GM18870 (cell line): Measurements from ENCODE around the gene HOXA2.

Source experiments
- ATAC-seq: cut with Tn5 transposase; IDR thresholded peaks from one replicate; pipeline ENCODE4 v1.9.1; 2021; ENCODE audit warnings: moderate library complexity; ENCODE audit not compliant: unreplicated experiment

HOXA2 gene

DNA sequence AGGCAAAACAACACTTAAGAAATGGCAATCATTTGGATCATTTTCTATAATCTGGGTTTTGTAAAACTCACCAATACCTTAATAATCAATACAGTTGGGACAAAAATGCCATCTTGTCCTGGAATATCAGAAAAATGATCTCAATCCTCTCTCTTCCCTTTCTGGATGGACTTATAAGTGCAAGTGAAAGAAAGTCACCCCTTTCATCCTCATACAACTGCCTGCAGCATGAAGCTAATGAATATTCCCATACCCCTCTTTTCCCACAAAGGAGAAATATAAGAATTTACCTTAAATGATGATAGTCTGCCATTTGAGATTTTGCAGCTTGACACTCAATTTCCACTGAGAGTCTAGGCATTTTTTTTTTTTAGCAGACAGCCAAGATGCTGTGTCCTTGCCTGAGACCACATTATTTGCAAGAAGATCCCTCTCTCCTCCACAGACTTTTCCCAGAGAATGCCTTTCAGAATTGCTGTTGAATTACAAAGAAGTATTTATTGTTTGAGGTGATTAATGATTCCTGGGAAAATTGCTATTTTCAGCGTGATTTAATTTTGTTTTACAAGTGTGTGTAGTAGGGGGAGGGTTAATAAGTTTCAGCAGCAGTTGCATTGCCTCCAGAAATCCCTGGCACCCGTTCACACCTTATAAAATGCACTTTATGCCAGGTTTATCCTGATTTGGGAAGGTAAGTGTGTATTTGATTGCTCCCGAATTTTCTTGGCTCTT lies 24.3 kb upstream of the HOXA2 start:
- no peak for ATAC-seq

DNA sequence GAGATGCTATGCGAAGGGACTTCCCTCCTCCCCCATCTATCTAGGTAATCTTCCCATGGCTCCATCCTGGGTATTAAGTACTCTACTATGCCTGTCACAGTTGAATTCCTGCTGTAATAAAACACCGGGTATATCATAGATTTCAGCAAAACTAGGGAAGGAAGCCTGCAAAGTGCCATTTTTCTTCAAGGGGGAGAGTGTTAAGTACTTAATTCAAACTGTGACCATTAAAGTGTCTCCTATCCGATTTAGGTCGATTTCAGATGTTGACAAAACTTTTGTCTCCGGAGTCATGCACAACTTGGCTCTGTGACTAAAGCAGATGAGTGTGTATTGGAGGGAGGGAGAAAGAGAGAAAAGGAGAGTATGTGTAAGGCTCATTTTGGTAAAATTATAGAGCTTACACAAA lies 23.5 kb upstream of the HOXA2 start:
- ATAC-seq: no peak

DNA sequence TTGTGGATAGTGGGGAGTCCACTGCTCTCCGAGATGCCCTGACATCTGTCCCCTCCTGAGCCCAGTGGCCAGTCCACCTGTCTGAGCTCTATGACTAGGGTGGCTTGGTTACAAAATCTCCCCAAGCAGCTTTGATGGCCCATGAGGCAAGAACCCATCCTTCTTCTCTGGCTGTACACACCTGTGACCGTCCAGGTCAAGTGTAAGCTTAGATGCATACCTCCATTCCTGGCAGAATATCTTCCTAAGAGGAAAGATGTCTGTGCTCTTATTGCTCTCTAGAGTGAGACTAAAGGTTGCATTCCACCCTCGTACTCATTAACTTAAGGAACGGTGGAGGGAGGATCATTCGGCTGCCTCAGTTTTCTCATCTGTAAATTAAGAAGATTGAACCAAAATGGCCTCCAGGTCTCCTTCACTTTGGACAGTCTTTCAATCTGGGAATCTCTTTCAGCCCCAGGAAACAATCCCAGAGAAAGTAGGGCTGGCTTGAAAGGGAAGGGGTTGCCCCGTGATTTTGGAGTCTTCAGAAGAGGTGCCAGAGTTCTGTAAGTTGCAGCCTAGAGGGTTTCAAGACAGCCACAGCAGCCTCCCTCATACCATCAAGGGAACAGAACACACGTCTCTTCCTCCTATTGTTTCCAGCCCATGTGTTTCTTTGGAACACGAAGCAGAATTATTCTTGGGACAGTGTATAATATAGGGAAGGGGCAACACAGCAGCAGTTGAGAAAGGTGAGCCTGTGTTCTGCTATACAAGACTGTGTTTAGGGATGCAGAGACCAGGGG lies 22.6 kb upstream of the HOXA2 start:
- no peak for ATAC-seq

DNA sequence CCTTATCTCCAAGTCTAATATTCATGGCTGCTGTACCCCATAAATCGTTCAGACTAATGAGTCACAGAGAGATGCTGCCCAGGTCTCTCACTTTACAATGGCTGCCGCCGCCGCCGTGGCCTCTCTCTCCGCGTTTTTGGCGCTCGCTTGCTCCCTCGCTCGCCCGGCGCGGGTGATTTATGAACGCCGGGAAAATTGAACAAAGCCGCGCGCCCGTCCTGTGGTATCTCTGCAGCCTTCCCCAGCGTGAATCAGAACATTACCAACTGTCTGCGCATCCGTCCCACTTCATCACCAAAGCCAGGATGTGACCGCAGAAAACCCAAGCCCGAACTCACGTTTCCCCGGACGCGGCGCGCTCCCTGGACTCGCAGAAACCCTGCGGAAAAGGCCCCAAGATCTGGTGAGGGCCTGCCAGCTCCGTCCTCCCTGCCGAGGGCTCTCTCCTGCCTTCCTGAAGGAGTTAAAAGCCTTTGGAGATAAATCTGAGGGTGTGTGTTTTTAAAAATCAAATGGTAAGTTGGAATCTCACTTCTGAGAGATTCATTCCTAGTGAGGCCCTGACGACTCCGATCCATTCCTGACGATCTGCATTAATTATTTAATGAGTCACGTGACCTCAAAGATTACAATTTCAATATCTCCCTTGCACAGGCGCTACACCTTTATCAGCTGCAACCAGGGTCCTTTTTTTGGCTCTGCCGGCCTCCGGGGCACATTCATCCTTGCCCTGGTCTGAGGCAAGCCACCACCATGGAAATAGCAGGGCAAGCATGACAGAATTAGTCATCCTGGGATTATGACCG lies 21.8 kb upstream of the HOXA2 start:
- ATAC-seq: no peak

DNA sequence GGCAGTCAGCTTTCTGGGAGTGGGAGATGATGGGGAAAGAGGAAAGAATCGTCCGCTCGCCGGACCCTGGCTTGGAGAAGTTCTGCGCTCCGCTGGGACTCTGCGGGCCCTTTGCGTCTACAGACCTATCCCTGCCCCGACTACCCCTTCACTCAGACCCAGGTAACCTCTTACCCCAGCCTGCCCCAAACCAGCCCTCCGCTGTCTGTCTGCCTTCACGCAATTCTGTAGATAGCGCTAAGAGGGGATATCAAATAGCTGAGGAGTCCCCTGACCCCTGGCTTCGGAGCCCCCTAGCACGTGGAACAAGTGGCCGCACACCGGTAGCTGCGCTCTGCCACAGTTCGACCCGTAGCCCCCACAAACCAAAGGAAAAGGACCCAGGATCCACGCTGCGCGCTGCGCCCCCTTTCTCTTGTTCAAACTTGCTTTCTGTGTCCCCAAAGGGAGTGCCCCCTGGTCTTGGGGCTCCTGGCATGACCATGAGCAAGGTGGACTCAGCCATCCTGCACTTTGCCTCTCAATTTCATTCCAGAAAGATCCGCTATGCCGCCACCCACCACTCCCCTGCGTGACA lies 21.1 kb upstream of the HOXA2 start:
- no peak for ATAC-seq

DNA sequence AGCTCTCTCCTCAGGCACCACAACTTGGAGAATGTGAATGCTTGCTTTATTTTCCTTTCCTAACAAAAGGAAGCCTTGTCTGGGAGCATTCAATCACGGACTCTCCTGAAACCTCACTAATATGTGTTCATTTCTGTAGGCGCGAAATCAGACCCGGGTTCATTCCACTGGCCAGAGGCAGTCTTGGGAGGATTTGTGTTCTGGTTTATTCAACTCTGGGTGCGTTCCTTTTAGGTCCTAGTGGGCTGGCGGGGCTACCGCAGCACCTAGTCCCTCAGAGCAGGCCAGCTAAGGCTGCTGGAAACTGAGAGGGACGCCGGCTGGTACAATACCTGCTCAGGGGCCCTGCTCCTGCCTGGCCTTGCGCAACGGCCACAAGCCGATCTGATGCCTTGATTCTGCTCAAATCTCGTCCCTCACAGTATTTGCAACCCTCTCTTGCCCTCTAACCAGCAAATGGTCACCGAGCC lies 20.6 kb upstream of the HOXA2 start:
- ATAC-seq: no peak

DNA sequence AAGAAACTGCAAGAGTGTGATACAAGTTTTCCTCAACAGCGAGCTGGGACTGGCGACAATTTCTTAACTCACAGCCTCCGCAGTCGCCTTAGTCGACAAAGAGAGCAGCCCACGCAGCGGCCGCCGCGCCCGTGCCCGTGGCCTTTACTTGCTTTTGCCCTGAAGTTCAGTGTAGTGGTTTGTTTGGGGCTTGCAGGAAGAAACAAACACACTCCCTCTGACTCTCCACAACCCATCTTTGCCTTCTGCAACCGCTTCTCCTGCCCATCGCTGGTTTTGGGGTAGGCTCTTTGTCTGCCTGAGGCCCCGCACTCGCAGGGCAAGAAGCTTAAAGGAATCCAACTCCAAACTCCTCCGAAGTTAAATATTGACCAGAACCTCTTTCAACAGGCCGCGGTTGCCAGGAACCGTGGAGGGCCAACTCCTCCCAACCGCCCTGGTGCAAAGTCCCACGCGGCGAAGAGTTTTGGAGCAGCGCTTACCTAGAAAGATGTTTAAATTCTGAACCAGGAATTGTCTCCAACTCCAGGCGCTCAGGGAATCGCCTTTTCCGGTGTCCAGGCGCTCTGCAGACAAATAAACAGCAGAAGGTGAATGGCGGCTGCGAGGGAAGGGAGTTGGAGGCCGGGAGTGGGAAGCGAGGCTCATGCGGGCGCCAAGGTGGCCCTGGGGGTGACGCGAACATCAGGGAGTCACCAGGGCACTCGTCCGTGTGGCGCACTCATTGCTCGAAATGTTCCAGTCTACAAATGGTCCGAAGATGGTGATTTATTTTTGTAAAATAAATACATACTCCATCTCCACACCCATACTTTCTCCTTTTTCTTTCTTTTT lies 19.8 kb upstream of the HOXA2 start:
- ATAC-seq: no peak

DNA sequence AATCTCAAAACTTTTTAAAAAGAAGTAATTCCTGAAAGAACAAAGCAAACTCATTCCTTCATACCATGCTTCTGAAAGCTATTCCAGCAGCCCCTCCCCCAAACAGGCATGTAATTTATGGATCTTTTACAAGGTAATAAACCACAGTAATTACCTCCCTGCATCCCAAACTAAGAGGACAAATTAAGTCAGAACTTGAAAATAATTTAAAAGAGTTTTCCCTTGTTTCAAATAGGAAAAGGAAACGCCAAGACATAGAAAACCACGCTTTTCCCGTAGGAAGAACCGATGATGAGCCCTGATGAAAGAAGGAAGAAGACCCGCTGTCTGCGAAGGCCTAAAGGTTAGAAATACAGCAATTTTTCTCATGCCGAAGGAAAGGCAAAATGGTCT lies 19.2 kb upstream of the HOXA2 start:
- ATAC-seq: no peak

DNA sequence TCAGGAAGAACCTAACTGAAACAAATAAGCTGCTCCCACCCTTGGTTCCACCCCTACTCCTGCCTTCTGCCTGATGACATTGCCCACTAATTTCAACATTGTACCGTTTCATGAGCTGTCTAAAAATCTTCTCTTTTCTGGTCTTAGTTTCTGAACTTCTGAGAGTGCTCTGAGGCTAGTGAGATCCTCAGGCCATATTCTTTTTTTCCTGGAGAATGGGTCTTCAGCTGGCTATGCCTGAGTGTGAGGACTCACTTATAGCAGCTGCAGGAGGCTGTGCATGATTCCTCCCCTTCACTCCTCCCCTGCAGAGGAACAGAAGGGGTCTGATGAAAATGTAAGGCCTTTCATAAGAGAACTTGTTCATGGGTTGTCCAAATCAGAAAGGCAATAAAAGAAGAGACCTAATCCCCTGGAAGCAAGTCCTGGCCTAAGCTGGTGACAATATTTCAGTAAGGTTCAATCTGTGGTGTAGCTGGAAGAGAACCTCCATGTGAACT lies 17.0 kb upstream of the HOXA2 start:
- ATAC-seq: no peak

DNA sequence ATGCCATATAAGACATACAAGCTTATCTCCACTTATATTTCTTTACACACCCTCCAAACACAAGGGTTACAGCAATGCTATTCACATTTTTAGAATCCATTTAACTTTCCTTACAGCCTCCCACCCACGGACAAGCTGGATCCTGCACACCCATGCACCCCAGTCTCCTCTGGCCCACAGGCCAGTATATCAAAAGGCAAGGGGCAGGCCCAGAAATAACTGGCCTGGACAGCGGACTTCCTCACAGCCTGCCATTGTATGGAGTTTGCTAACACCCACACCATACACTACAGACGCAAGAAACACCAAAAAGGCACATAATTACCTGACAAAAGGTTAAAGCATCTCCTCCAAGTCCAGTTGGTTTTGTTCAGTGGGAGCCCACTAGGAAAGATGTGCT lies 16.1 kb upstream of the HOXA2 start:
- no peak for ATAC-seq

DNA sequence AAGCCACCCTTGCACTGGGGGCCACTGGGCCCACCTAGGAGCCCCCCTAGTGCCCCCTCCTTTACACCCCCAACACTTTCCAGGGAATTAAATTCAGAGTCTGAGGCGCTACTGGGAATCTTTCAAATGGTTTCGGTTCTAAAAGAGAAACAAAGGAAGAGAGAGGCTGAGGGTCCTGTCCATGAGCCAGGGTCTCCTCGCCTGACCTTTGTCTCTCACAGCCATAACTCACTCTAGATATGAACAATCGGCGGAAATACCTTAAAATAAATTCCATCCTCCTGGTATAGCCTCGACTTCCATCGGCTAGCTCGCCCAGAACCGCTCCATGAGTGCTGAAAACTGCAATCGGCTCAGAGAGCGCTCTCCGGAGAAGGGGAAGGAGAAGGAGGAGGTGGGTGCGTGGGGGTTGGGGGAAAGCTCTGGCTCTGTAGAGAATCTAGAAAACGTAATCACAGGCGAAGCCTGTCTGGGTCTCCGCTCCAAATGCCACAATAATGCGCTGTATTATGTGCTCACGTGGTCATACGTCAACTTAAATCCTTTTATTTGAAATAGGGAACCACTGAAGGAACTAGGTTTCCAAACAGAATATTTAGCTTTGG lies 15.5 kb upstream of the HOXA2 start:
- ATAC-seq: no peak

DNA sequence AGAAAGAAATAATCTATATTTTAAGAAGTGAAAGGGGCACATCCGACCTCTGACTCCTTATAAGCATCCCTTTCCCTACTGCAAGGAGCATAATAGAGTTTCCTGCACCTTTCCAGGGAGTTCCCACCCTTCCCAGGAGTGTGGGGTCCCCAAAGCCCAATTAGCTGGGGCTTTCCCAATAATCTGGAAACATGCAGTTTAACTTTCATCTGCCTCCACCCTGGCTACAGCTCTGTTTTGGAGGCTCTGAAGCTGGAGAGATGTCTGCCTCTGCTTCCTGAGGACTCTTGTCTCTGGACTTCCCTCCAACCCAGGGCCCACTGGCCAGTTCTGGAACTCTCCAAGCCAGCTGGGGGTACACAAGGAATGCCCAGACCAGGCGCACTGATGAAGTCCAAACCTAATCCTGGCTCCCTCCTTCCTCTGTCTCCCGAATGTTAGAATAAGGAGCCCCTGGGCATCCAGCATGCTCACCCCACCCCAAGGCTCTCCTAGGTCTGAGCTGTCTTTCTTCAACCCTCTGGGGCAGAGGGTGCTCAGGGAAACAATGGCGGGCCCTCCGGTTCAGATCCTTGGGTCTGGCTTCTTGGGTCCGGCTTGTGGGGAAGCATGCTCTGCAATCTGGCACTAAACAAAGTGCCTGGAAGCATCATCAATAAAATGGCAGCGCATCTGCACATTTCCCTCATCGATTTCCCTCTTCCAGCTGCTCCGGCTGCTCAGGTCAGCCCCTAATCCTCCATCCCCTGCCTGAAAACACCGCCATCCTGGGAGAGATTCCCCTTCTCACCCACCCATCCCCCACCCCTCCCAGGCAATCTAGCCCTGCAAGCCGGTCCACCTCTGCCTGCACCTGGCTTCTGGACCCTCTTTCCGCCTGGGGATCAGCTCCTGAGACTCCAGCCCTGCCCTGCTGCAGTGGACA lies 14.7 kb upstream of the HOXA2 start:
- ATAC-seq: no peak

DNA sequence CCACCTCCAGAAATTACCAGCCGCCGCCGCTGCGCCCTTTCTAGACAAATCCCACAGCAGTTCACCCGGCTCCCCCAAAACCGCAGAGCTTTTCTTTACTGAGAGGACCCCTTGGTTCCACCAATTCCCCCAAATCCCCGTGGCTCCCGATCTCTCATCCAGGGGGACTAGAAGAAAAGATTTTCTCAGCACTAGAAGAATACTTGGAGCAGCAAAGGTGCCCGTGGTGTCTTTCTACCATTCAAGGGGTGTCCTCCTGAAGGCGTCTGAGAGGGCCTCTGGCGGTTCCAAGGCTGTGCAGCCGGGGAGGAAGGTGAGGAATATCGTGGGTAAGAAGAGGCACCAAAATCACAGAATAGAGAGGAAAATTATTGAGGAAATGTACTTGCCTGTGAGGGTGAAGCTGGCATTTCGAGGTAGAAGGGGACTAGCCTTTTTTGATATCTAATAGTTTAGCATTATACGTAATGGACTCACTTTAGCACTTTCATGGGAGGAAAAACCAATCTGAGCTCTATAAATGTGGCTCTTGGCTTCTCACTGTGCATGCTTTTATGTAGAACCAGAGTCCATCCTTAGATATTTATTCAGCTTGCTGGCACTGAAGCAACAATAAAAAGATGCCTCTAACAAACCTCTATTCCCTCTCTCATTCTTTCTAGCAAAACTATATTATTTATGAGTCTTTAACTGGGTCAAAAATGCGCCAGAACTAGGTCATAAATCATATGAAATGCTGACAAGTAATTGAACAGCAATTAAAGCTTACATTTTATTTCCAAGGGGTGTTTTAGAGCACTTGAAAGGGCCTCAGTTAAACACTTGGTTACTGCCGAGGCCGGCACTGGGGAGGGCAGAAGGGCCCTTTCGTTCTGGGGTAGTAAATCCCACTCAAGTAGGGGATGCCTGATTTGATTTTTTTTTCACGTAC lies 13.8 kb upstream of the HOXA2 start:
- no peak for ATAC-seq

DNA sequence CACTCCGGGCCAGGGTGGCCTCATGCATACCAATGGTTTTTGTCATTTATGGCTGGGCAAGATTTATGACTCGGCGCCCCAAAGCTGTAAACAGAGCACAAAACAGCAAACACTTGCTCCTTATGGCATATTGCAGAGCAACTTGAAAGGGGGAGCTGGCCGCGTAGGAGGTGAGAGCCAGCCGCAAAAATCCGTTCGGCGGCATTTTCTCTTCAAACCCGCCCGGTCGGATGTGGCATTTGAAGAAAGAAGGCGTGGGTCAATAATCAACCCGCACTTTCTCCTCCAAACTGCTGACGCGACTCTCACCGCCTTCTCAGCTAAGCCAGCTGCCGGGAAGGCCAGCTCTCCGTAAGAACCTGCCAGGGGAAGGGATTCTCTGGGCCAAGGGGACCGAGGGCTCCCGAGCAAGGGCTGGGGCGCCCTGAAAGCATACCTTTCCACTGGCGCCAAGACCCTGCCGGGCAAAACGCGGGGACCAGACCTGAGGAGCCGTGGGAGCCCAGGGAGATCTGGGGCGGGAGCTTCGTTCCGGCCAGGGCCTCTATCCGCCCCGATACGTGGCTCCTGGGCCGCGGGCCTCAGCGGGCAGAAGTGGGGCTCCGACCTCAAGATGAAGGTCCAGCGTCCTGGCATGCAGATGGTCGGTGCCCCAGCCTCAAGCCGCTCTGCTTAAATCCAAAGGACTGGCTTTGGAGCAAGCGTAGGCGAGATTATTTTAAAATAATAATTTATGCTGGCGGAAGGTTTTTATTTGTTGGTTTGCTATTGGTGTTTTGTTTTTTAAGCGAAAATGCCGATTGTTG lies 12.9 kb upstream of the HOXA2 start:
- ATAC-seq: no peak

DNA sequence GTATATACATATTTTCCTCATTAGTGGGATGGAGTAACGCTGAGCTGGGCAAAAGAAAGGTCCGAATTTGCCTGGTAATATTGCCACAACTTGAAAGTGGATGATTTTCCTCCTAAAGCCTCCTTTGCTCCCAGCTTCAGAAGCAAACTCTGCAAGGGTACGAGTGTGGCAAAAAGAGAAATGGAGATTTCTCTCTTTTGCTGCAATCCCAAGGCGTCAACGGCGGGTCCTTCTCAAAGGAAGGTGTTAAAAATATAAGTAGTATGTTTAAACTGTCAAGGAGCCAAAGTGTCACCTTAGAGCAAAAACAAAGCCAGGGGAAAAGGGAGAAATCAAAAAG lies 12.4 kb upstream of the HOXA2 start:
- no peak for ATAC-seq

DNA sequence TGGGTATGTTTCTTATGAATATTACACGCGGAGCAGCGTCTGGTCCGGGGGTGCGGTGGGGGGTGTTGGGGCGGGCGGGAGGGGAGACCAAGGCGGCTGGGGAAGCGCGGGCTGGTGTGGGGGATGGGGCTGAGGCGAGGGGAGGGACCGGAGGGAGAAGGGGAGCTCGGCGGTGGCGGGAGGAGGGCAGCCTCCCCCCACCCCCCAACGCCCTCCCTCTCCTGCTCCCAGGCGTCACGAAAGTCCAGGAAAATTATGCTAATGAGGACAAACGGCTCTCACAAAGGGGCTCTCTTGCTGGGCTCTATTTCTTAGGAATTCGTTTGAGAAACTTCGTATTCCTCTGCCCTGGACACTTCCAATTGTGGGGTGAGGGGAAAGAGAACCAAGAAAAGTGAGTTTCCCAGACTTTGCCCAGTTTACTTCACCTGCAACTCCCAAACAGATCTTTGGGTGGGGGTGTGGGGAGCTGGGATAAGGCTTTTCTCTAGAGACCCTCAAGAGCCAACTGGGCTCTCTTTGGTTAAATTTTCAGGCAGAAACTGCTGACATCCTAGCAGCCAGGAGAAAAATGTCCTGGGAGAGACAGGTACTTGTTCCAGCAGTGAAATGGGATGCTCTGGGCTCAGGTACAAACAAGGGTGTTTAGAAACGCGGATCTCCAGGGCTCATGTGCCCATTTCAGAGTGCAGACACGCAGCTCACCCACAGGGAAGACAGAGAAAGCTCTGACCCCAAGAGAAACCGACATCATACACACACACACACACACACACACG lies 11.7 kb upstream of the HOXA2 start:
- ATAC-seq: no peak
